ENCODE data around the gene SPTAN1.
"Not testable (repeated sequence)": the region's sequence is repeated elsewhere in the genome, so short reads cannot be mapped to it uniquely, and the experiment has no call there.

SPTAN1 gene

GRCh38 chr9:128552153-128552743 lies at the start of gene SPTAN1:
TSS of gene SPTAN1 (plus strand) at chr9:128552587. CDS start at chr9:128566741, 14,154 bp downstream.
- peak; percentile 96 for DNase-seq

GRCh38 chr9:128503415-128503825 lies 49.0 kb upstream of the SPTAN1 start:
- not testable (repeated sequence) for DNase-seq

GRCh38 chr9:128503870-128504269 lies 48.5 kb upstream of the SPTAN1 start:
- DNase-seq: no peak

- peak; percentile 94 for DNase-seq
These were observed 47.6 kb upstream of the SPTAN1 start, which contains the start of gene GLE1 for GRCh38 chr9:128504485-128505413. TSS of gene GLE1 (plus strand) at chr9:128504719. CDS start at chr9:128504806, 87 bp downstream.

- DNase-seq: no peak
These were observed 47.0 kb upstream of the SPTAN1 start for GRCh38 chr9:128505414-128505765.

GRCh38 chr9:128505906-128506305 lies 46.5 kb upstream of the SPTAN1 start:
- not testable (repeated sequence) for DNase-seq

GRCh38 chr9:128512820-128513219 lies 39.6 kb upstream of the SPTAN1 start:
- no peak for DNase-seq

GRCh38 chr9:128521956-128522355 lies 30.4 kb upstream of the SPTAN1 start:
- no peak for DNase-seq

GRCh38 chr9:128523199-128523925 lies 29.0 kb upstream of the SPTAN1 start:
- DNase-seq: no peak

- DNase-seq: no peak
These were observed 25.7 kb upstream of the SPTAN1 start for GRCh38 chr9:128526720-128527119.

GRCh38 chr9:128528445-128529160 lies 23.8 kb upstream of the SPTAN1 start:
- DNase-seq: no peak

- DNase-seq: no peak
These were observed 23.2 kb upstream of the SPTAN1 start for GRCh38 chr9:128529191-128529590.

- DNase-seq: no peak
These were observed 19.8 kb upstream of the SPTAN1 start for GRCh38 chr9:128532581-128532980.

GRCh38 chr9:128540634-128541360 lies 11.6 kb upstream of the SPTAN1 start:
- DNase-seq: no peak

GRCh38 chr9:128546504-128546903 lies 5.9 kb upstream of the SPTAN1 start:
- no peak for DNase-seq

- DNase-seq: no peak
These were observed 3.5 kb upstream of the SPTAN1 start for GRCh38 chr9:128548876-128549275.

GRCh38 chr9:128550226-128550625 lies 2.2 kb upstream of the SPTAN1 start:
- DNase-seq: no peak

GRCh38 chr9:128550770-128551656 lies 1.4 kb upstream of the SPTAN1 start:
- no peak for DNase-seq

- no peak for DNase-seq
These were observed 682 bp upstream of the SPTAN1 start for GRCh38 chr9:128551657-128552152.

- DNase-seq: peak; percentile 29
These were observed 505 bp downstream of the SPTAN1 start for GRCh38 chr9:128552744-128553440.

Data from CD4-positive, alpha-beta T cell treated with Interleukin-15 for 1 hour (primary cell).